HAP-1 (cell line): ENCODE measurements around the gene AK4.
A peak's percentile ranks its signal among the peaks of the same experiment; 100 is the strongest.
"Not testable (repeated sequence)": the region's sequence is repeated elsewhere in the genome, so short reads cannot be mapped to it uniquely, and the experiment has no call there.

Experiments
- DNase-seq, 2 experiments: peaks; one replicate each; pipeline ENCODE4 v3.0.0-alpha.2; 2016 to 2020; ENCODE audit warnings: low spot score in 2 of 2
- H3K27me3 ChIP-seq: fragments of 250-450 bp; sonication (Bioruptor Pico); 2 replicates; pipeline ENCODE4 v1.5.1; 2020; ENCODE audit warnings: low read depth, mild to moderate bottlenecking, moderate library complexity
- H3K36me3 ChIP-seq: fragments of 250-450 bp; sonication (Bioruptor Pico); replicated peaks from 2 replicates; pipeline ENCODE4 v1.5.1; 2020; ENCODE audit warnings: mild to moderate bottlenecking
- H3K4me1 ChIP-seq: fragments of 250-450 bp; sonication (Bioruptor Pico); 2 replicates; pipeline ENCODE4 v1.5.1; 2020; ENCODE audit warnings: mild to moderate bottlenecking
- H3K4me3 ChIP-seq: fragments of 250-450 bp; sonication (Bioruptor Pico); 2 replicates; pipeline ENCODE4 v1.5.1; 2020; ENCODE audit warnings: mild to moderate bottlenecking, moderate library complexity
- H3K9me3 ChIP-seq: fragments of 250-450 bp; sonication (Bioruptor Pico); 2 replicates; pipeline ENCODE4 v1.5.1; 2020; ENCODE audit warnings: mild to moderate bottlenecking, moderate library complexity
- in situ Hi-C: fragments of 300-500 bp; cut with MboI; formaldehyde crosslinking; loops from 3 replicates; pipeline ENCODE4 v1.14.3; 2020; ENCODE audit warnings: low sequenced_read_pairs, inconsistent platforms, mixed read lengths

AK4 gene

GRCh38 chr1:65222340-65222940 lies 74.4 kb downstream of the AK4 start:
- Histone ChIP-seq H3K4me3 (no peak overlapping the region), H3K4me1 (peaks cover 7% of the 10 kb centered on the region; the same call in 1 of the 2 replicates), H3K36me3 (no peaks in the 10 kb centered on the region; the same call in 1 of the 2 replicates), H3K9me3 (no peaks in the 10 kb centered on the region), H3K27me3 (no peaks in the 10 kb centered on the region)
- in situ Hi-C loops: no loop called here
- no peak for DNase-seq

- no peaks in the 10 kb centered on the region for H3K27me3 ChIP-seq
- H3K36me3 ChIP-seq: no peaks in the 10 kb centered on the region; the same call in 1 of the 2 replicates
- in situ Hi-C loops: no loop called here
- no peak overlapping the region for H3K4me3 ChIP-seq
- no peaks in the 10 kb centered on the region for H3K9me3 ChIP-seq
- no peak for DNase-seq
- peaks cover 7% of the 10 kb centered on the region; the same call in 1 of the 2 replicates for H3K4me1 ChIP-seq
These were observed 76.7 kb downstream of the AK4 start for GRCh38 chr1:65224681-65225091.

- in situ Hi-C loops: no loop called here
These were observed 77.2 kb downstream of the AK4 start for GRCh38 chr1:65225179-65225578.

GRCh38 chr1:65229201-65229600 lies 81.2 kb downstream of the AK4 start:
- DNase-seq: no peak
- no peaks in the 10 kb centered on the region; the same call in 1 of the 2 replicates for H3K36me3 ChIP-seq
- H3K27me3 ChIP-seq: no peaks in the 10 kb centered on the region
- H3K9me3 ChIP-seq: no peaks in the 10 kb centered on the region
- peaks cover 7% of the 10 kb centered on the region; the same call in 1 of the 2 replicates for H3K4me1 ChIP-seq
- in situ Hi-C loops: no loop called here
- no peak overlapping the region for H3K4me3 ChIP-seq

More at GRCh38 chr1:65225179-65225578, 77.2 kb downstream of the AK4 start:
- Histone ChIP-seq H3K27me3 (no peaks in the 10 kb centered on the region), H3K36me3 (no peaks in the 10 kb centered on the region; the same call in 1 of the 2 replicates), H3K4me3 (no peak overlapping the region), H3K4me1 (peaks cover 7% of the 10 kb centered on the region; the same call in 1 of the 2 replicates), H3K9me3 (no peaks in the 10 kb centered on the region)
- no peak for DNase-seq

DNA sequence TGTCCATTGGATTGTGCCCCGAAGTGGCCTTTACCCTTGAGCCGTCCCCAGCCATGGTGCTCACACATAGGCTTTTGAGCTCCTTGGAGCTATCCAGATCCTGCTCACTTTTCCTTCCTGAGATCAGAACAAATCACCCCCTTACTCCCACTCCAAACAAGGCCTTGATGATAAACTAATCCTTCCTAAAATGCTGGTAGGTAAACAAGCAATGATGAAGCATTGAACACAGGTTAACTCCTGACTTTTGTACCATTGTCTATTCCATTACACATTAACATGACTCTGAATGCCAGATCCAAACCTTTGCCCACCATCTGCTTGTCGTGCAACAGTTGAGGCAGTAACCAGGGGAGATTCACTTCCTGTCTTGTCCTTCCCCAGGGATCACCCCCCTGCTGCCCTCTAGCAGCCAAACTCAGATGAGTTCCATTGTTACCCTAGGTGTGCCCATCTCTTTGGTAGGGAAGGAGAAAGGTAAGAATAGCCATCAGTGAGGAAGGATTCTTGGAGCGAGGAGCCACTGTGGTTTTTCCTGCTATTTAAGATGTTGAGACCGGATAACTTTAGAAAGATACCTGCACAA lies 81.8 kb downstream of the AK4 start:
- Histone ChIP-seq H3K36me3 (no peaks in the 10 kb centered on the region; the same call in 1 of the 2 replicates), H3K4me3 (no peak overlapping the region), H3K9me3 (no peaks in the 10 kb centered on the region), H3K4me1 (peaks cover 3% of the 10 kb centered on the region; the same call in 1 of the 2 replicates), H3K27me3 (no peaks in the 10 kb centered on the region)
- DNase-seq: no peak
- in situ Hi-C loops: loop anchor here (10.0 kb wide), 1 partner anchor 455 kb away; no protein-coding TSS in a partner anchor

DNA sequence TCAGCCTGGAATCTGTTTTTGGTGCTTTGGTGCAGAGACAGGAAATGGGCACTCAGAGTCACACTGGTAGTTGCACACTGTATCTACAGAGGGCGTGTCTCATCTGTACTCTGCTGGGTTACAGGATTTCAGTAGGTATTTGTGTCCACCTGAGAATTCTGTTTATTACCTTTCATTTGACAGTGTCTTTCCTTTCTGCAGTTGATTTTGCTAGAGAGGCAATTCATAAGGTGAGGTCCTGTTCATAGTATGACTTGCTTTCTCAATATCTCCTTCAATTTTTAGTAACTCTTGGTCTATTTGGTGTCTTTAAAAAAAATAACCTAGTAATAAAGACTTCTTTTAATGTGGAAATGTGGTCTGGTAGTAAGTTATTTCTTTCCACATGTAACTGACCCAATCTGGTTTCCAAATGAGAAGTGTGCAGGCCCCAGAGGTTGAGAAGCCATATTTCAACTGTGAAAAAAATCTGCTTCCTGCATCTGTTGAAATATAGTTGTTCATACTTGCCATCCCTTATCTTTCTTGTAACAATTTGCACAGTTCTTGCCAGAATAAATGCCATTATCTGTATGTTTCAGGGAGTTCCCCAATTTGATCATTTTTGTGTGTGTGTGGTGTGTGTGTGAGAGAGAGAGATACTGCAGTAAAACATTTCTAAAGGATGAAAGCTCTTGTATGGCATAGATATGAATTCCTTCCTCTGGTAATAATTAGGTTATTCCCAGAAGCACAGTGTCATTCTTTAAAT lies 82.9 kb downstream of the AK4 start:
- H3K27me3 ChIP-seq: no peaks in the 10 kb centered on the region
- no peaks in the 10 kb centered on the region for H3K9me3 ChIP-seq
- in situ Hi-C loops: loop anchor here (10.0 kb wide), 1 partner anchor 454 kb away; no protein-coding TSS in a partner anchor
- H3K4me1 ChIP-seq: no peaks in the 10 kb centered on the region
- no peak for DNase-seq
- no peaks in the 10 kb centered on the region for H3K36me3 ChIP-seq
- H3K4me3 ChIP-seq: no peak overlapping the region

- no peak overlapping the region for H3K4me3 ChIP-seq
- no peaks in the 10 kb centered on the region for H3K36me3 ChIP-seq
- no peaks in the 10 kb centered on the region for H3K9me3 ChIP-seq
- peaks cover 2% of the 10 kb centered on the region; the same call in 1 of the 2 replicates for H3K4me1 ChIP-seq
- no peaks in the 10 kb centered on the region for H3K27me3 ChIP-seq
- in situ Hi-C loops: loop anchor here (10.0 kb wide), 1 partner anchor 453 kb away; no protein-coding TSS in a partner anchor
- no peak for DNase-seq
These were observed 83.8 kb downstream of the AK4 start for GRCh38 chr1:65231718-65232330.

GRCh38 chr1:65232461-65232990 lies 84.5 kb downstream of the AK4 start:
- Histone ChIP-seq H3K4me3 (no peak overlapping the region), H3K27me3 (no peaks in the 10 kb centered on the region), H3K9me3 (no peaks in the 10 kb centered on the region), H3K36me3 (no peaks in the 10 kb centered on the region), H3K4me1 (peaks cover 5% of the 10 kb centered on the region; the same call in 1 of the 2 replicates)
- DNase-seq: no peak
- in situ Hi-C loops: loop anchor here (10.0 kb wide), 1 partner anchor 452 kb away; no protein-coding TSS in a partner anchor

- in situ Hi-C loops: loop anchor here (10.0 kb wide), 1 partner anchor 451 kb away; no protein-coding TSS in a partner anchor
- Histone ChIP-seq H3K27me3 (no peaks in the 10 kb centered on the region), H3K4me3 (no peak overlapping the region), H3K4me1 (peaks cover 5% of the 10 kb centered on the region; the same call in 1 of the 2 replicates), H3K9me3 (no peaks in the 10 kb centered on the region), H3K36me3 (no peaks in the 10 kb centered on the region)
- DNase-seq: no peak
These were observed 85.8 kb downstream of the AK4 start for GRCh38 chr1:65233782-65234181.

GRCh38 chr1:65235867-65236805 lies 88.1 kb downstream of the AK4 start:
- Histone ChIP-seq H3K36me3 (no peaks in the 10 kb centered on the region), H3K27me3 (no peaks in the 10 kb centered on the region), H3K4me1 (peaks cover 5% of the 10 kb centered on the region; the same call in 1 of the 2 replicates), H3K9me3 (no peaks in the 10 kb centered on the region), H3K4me3 (no peak overlapping the region)
- in situ Hi-C loops: loop anchor here (10.0 kb wide), 1 partner anchor 449 kb away; no protein-coding TSS in a partner anchor
- DNase-seq: peak in 1 of 2 experiments; percentile 57

- not testable (repeated sequence) for H3K4me1 ChIP-seq, DNase-seq, H3K4me3 ChIP-seq, H3K27me3 ChIP-seq, H3K9me3 ChIP-seq, H3K36me3 ChIP-seq
- in situ Hi-C loops: loop anchor here (10.0 kb wide), 1 partner anchor 448 kb away; no protein-coding TSS in a partner anchor
These were observed 89.1 kb downstream of the AK4 start for GRCh38 chr1:65237088-65237487.

GRCh38 chr1:65237503-65237902 lies 89.5 kb downstream of the AK4 start:
- Histone ChIP-seq H3K4me3 (no peak overlapping the region), H3K27me3 (no peaks in the 10 kb centered on the region), H3K4me1 (peaks cover 5% of the 10 kb centered on the region; the same call in 1 of the 2 replicates), H3K36me3 (no peaks in the 10 kb centered on the region), H3K9me3 (no peaks in the 10 kb centered on the region)
- DNase-seq: no peak
- in situ Hi-C loops: loop anchor here (10.0 kb wide), 1 partner anchor 447 kb away; no protein-coding TSS in a partner anchor
